ELR (cell line): ENCODE measurements around the gene RNF217.
"Not testable (repeated sequence)": the region's sequence is repeated elsewhere in the genome, so short reads cannot be mapped to it uniquely, and the experiment has no call there.

Experiments
- DNase-seq: peaks from one replicate; pipeline ENCODE4 v3.0.0-alpha.2; 2015; ENCODE audit warnings: low read depth

The RNF217 gene, protein sequence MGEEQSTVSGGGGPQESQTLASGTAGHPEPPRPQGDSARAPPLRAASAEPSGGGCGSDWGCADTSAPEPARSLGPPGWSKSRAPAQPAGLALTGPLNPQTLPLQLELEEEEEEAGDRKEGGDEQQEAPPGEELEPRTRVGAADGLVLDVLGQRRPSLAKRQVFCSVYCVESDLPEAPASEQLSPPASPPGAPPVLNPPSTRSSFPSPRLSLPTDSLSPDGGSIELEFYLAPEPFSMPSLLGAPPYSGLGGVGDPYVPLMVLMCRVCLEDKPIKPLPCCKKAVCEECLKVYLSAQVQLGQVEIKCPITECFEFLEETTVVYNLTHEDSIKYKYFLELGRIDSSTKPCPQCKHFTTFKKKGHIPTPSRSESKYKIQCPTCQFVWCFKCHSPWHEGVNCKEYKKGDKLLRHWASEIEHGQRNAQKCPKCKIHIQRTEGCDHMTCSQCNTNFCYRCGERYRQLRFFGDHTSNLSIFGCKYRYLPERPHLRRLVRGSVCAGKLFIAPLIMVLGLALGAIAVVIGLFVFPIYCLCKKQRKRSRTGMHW

DNA sequence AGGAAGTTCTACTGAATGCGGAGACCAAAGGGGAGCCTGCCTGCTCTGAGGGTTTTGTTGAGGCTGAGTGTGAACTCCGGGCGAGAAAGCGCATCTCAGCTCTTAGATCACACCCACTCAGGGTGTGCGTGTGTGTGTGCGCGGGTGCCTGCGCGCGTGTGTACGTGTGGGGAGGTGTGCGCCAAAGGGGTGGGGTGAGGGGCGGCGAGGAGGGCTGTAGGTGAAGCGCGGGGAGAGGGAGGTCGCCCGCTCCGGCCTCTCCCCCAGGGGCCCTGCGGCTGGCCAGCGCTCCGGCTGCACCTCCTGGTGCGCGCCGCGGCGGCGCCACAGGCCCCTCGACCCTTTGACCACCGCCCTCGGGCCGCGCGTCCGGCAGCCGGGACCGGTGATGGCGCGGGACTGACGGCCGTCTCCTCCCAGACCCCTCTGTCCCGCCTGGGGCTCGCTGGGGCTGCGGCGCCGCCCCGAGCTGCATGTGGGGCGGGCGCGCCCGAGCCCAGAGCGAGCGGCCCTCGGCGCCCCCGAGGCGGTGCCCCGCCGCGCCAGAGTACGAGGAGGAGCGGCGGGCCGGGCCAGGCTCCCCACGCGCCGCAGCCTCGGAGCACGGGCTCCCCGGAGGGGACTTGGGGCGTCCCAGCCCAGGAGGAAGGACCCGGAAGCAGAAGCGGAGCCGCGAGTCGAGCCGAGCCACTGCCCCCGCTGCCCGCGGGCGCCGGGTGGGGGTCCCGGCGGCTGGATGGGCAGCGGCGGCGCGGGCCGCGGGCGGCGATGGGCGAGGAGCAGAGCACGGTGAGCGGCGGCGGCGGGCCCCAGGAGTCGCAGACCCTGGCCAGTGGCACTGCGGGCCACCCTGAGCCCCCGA is at the start of gene RNF217:
Gene RNF217, plus strand, starts transcription at position 661 of the 862 bp plus-strand sequence. Its CDS starts 108 bp downstream, at position 769.
- peak; percentile 61 for DNase-seq

DNA sequence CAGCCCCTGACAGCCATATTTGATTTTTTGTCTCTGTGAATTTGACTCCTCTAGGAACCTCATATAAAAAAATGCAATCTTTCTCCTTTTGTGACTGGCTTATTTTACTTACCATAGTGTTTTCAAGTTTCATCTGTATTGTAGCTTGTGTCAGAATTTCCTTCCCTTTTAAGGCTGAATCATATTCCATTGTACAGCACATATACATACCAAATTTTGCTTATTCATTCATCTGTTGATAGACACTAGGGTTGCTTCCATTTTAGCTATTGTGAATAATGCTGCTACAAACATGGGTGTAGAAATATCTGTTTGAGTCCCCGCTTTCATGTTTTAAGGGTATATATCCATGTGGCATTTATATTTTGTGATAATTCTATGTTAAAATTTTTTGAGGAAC is 49.2 kb upstream of the RNF217 start:
- no peak for DNase-seq

DNA sequence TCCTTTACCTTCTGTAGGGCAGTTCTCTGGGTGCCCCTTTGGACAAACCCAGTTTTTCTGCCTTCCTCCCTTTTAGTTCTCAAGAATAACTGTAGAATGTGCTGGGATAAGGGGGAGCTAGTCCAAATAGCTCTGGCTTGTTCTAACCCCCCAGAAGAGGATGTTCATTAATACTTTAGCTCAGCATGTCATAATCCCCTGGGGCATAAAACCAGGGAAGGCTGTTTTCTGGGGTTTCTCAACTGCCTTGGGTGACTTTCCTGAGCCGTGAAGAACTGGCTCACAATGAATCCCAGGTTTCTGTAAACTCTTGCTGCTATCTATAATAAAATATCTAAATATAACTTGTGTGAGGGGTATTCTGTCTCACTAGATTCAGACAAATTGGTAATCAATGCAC is 44.5 kb upstream of the RNF217 start:
- DNase-seq: peak; percentile 35

DNA sequence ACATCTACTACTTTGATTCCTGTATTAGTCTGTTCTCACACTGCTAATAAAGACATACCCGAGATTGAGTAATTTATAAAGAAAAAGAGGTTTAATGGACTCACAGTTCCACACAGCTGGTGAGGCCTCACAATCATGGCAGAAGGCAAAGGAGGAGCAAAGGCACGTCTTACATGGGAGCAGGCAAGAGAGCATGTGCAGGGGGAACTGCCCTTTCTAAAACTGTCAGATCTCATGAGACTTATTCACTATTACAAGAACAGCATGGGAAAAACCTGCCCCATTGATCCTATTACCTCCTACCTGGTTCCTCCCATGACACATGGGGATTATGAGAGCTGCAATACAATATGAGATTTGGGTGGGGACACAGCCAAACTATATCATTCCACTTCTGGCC is 42.5 kb upstream of the RNF217 start:
- DNase-seq: not testable (repeated sequence)

DNA sequence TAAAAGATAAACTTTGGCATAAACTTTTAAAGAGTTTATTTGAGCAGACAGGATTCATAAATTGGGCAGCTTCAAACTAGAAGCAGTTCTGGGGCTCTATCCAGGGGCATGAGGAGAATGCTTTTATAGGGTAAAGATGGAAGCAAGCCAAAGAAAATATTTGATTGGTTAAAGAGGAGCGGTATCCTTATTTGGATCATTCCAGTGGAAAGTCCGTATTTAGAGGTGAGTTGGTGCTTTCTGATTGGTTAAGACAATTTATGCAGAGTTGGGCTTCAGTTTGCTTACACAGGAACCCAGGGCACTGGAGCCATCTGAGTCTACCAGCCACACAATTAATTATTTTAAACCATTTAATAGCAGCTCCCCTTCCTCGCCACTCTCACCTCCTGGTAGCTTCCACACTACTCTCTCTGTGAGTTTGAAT is 37.9 kb upstream of the RNF217 start:
- DNase-seq: no peak

DNA sequence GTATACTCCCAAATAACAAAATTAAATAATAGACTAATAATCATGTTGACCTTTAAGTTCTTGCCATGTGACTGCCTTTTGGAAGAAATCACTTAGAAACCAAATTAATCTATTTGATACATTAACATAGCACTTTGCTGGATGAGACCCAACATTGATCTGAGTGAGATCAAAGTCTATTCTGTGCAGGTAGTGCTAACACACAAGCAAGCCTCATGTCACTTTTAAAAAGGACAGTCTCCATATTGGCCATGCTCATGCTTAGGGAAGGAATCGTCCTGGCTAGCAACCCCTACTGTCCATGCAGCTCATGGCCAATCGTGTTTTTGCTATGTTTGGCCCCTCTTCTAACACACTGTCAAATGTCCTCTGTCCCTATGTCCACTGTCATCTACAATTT is 35.8 kb upstream of the RNF217 start:
- DNase-seq: no peak

DNA sequence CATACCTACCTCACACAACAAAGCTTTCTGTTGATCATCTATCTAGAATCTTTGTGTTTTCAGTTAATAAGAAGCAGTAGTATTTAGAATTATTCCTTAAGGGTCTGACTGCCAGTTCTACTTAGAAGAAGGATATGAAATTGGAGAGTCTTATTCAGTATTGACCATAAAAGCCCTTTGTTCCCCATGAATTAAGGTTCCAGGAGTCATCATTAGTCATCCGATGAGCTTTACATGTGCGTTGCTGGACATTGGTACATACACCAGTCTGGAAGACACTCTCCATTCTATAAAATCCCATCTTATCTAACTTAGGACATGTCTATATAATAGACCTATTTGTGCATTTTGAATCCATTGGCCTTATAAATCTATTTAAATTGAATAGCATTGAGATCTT is 34.4 kb upstream of the RNF217 start:
- peak; percentile 89 for DNase-seq

DNA sequence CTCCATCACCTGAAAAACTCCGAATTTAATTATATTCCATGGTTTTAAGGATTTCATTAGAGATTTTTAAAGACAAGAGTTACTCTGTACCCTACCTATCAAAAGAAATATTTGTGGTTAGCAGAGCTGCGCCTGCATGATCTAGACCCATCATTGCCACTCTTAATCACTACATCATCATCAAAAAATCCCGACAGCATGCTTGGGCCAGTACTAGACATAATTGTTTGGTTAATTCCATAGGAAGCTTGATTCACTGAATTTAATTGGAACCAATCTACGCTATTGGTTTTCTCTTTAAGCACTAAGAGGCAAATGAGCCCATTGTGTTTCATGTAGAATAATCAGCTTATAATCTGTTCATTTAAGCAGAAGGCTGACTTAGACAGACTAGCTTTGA is 33.4 kb upstream of the RNF217 start:
- no peak for DNase-seq

DNA sequence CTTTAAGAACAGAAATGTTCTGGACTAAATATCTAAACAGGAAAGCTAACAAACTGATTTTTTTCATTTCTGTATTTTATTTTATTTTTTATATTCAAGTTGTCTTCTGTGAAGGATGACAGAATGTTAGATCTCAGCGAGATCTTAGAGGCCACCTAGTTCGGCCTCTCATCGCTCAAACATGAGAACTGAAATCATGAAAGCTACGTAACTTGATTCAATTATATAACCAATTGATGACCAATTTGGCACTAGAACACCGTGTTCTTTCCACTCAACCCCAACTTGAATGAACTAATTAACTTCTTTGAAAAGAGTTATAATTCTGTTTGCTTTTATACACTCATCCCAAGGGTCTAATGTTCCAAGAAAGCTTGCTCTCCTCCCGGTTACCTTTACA is 24.6 kb upstream of the RNF217 start:
- no peak for DNase-seq

DNA sequence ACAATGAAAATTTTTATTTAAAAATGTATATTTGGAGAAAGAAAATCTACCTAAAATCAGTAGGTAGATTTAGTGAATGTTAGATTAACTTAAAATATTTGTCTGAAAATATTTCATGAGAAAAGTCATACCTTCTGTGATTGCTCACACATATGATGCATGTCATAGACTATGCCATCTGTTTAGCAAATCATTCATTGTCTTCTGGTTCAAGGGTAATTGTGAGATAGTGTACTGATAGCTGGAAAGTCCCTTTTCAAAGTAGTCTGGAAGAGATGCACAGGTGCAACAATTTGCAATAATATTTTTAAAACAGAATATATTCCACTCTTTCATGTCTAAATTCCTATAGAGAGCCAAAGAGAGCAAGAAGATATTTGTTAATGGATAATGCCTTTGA is 21.0 kb upstream of the RNF217 start:
- no peak for DNase-seq

DNA sequence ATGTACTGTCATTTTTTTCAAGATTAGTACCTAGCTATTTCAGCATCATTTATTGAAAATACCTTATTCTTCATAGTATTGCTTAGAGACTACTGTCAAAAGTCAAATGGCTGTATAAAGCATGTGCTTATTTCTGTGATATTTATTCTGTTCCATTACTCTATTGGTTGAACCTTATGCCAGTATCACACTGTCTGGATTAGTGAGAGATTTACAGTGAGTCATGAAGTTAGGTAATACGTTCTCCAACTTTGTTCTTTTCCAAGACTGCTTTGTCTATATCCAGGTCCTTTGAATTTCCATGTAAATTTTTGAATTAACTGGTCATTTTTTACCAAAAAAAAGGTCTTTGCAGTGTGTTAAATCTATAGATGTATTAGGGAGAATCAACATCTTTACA is 18.6 kb upstream of the RNF217 start:
- no peak for DNase-seq

DNA sequence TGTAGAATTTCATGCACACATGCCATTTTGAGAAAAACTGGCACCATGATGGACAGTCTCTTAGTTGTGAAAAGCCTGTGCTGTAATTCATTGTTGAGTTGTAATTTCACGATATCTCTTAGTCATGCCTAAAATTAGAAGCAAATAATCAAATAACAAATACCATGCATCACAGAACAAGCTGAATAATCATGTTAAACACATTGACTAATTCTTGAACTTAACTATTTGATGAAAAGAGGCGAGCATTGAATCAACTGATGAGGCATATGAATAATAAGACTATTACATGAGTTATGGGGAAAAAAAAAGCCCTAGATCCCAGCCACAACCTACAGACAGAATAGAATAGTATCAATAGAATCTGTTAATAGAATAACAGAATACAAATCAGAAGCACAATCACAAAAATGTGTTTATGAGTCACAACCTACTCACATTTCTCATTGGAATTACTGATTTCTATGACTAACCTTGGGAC is 14.2 kb upstream of the RNF217 start:
- DNase-seq: peak; percentile 74

DNA sequence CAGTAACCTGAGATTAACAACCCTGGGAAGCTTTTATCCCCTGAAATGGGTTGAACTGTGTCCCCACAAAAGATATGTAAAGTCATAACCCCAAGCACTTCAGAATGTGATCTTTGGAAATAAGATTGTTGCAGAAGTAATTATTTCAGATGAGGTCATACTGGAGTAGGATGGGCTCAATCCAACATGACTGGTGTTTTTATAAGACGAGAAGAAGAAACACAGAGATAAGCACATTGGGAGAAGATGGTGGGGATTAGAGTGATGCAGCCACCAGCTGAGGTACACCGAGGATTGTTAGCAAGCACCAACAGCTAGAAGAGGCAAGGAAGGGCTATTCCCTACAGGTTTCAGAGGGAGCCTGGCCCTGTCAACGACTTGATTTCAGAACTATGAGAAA is 12.5 kb upstream of the RNF217 start:
- no peak for DNase-seq

DNA sequence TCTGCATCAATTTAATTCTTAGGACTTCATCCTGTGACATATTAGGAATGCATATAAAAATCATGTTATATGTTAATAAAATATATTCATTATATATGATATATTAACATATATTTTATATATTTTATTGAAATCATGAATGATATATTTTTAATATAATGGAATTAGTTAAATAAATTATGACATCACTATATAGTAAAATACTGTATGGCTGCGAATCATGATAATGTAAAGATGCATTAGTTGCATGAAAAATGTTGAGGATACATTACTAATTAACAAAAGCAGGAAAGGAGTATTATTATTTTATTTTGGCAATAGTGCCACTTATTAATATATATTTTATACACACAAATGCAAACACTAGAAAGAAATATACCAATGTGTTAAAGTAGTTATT is 8.4 kb upstream of the RNF217 start:
- DNase-seq: no peak

DNA sequence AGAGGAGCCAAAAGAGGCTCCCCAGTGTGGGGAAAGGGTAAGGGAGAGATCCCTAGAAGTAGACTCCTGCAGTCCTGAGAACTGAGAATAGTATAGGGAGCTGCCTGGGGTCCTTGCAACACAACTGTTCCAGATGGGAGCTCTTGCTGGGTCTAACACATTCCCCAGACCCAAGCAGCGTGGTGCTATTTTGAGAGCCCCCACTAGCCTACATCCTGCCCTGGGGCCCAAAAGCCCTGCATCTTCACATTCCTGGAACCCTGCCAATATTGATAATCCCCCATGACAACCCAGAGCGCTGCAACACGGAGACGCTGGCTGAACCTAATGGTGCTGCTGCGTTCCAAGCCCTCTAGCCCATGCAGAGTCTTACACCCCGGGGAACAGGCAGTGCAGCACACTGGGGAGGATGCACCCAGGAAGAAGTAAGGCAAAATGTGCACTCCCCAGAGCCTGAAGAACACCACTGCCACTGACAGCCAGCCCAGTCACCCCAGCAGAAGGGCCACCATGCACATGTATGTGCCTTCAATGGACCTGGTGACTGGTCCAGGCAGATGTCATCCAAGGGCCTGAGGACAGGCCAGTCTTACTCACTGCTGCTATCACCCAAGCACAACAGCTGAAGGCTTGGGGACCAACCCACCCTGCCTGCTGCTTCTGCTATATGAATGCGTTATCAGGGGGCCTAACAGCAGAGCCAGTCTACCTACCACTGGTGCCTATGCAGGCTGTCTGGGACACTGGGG is 7.0 kb upstream of the RNF217 start:
- DNase-seq: no peak

DNA sequence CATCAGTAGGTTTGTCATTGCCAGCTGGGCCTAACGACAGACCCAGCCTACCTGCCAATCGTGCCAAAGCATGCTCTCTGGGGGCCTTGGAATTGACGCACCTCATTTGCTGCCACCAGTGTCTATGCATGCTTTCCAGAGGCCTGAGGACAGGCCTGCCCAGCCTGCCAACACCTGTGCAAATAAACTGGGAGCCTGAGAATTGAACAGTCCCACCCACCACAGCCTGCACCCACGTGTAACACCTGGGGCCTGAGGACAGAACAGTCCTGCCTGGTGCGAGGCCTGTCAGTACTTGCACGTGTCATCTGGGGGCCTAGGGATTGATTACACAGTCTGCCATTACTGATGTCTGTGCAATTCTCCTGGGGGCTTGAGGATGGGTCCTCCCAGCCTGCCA is 6.2 kb upstream of the RNF217 start:
- no peak for DNase-seq

DNA sequence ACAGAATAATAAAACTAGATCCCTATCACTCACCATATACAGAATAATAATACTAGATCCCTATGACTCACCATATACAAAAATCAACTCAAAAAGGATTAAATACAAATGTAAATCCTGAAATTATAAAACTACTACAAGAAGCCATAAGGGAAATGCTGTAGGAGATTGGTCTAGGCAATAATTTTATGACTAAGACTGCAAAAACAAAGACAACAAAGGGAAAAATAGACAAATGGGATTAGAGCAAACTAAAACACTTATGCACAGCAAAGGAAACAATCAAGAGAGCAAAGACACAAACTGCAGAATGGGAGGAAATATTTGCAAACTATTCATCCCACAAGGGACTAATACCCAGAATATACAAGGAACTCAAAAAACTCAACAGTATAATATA is 4.1 kb upstream of the RNF217 start:
- no peak for DNase-seq

DNA sequence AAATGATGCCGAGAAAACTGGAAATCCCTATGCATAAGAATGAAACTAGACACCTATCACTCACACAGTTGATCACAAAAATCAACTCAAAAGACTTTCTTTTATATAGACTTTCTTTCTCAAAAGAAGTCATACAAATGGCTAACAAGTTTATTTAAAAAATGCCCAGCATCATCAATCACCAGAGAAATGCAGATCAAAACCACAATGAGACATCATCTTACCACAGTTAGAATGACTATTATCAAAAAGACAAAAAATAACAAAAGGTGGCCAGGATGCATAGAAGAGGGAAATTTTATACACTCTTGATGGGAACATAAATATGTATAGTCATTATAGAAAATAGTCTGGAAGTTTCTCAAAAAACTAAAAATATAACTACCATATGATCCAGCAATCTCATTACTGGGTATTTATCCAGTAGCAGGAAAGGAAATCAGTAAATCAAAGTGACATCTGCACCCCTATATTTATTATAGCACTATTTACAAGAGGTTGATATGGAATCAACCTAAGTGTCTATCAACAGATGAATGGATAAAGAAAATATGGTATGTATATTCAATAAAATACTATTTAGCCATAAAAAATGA is 3.4 kb upstream of the RNF217 start:
- peak; percentile 87 for DNase-seq

DNA sequence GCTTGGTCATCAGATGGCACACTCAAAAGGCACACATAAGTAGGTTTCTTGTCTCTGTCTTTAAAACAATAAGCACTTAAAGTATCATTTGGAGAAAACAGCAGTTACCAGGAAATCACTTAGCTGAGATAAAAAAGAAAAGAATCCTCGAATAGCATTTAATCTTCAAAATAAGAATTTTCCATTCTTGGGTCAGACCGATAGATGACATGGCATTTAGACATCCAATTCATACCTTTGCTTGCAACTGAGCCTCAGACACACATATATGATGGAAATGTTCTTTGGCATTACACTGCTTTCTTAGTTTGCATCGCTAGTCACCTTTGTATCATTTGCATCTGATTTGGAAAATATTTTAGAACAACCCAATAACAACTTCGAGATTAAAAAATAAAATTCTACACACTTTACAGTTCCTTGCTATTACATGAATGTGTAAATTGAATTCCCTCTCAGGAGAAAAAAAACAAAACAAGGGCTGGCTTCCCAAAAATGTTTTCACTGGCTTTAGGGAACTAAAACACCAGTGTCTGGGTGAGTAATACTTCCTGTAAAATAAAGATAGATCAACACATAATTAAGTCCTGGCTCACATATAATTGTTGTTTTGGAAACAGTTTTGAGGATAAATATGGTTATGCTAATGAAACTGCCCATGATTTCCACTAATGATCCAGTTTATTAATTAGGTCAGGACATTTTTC is 1.3 kb upstream of the RNF217 start:
- peak; percentile 30 for DNase-seq

DNA sequence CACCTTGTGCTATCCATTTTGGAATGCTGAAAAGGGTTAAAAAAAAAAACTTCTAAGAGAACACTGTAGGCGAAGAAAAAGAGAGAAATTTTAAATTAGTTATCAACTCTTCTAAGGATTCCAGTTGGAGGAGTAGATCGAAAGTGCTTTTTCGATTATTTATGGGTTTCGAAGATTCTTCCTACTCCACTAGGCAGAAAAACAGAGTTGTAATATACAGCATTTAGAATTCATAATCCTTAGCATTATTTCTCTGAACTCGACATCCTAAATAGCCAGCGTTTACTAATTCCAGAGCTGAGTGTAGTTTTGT is 817 bp upstream of the RNF217 start:
- DNase-seq: no peak
